ENCODE results near the gene SDK2.

SDK2 gene

GRCh38 chr17:73380439-73381106 is 263.7 kb downstream of the SDK2 start:
- no peak for DNase-seq

GRCh38 chr17:73379826-73380225 is 264.4 kb downstream of the SDK2 start:
- DNase-seq, result peak; percentile 46

- DNase-seq, result no peak
Measured at GRCh38 chr17:73378974-73379470, 265.2 kb downstream of the SDK2 start.

GRCh38 chr17:73376636-73377035 is 267.6 kb downstream of the SDK2 start:
- no peak for DNase-seq

- DNase-seq, result no peak
Measured at GRCh38 chr17:73376152-73376551, 268.1 kb downstream of the SDK2 start.

GRCh38 chr17:73371836-73372235 is 272.4 kb downstream of the SDK2 start:
- no peak for DNase-seq

GRCh38 chr17:73371285-73371684 is 273.0 kb downstream of the SDK2 start:
- DNase-seq, result no peak

- DNase-seq, result peak; percentile 88
Measured at GRCh38 chr17:73369817-73370490, 274.3 kb downstream of the SDK2 start.

GRCh38 chr17:73369111-73369521 is 275.1 kb downstream of the SDK2 start:
- DNase-seq, result no peak

GRCh38 chr17:73368085-73368631 is 276.1 kb downstream of the SDK2 start:
- DNase-seq, result no peak

GRCh38 chr17:73365906-73366623 is 278.2 kb downstream of the SDK2 start:
- peak; percentile 32 for DNase-seq

- DNase-seq, result peak; percentile 26
Measured at GRCh38 chr17:73365301-73365874, 278.9 kb downstream of the SDK2 start.

GRCh38 chr17:73364155-73364522 is 280.1 kb downstream of the SDK2 start:
- no peak for DNase-seq

- DNase-seq, result no peak
Measured at GRCh38 chr17:73363442-73364154, 280.6 kb downstream of the SDK2 start.

- no peak for DNase-seq
Measured at GRCh38 chr17:73362697-73363096, 281.5 kb downstream of the SDK2 start.

GRCh38 chr17:73360961-73361761 is 283.1 kb downstream of the SDK2 start:
- no peak for DNase-seq

- DNase-seq, result peak; percentile 35
Measured at GRCh38 chr17:73359987-73360410, 284.2 kb downstream of the SDK2 start.

- no peak for DNase-seq
Measured at GRCh38 chr17:73359352-73359751, 284.9 kb downstream of the SDK2 start.

- no peak for DNase-seq
Measured at GRCh38 chr17:73358668-73359067, 285.6 kb downstream of the SDK2 start.

GRCh38 chr17:73357981-73358380 is 286.3 kb downstream of the SDK2 start:
- DNase-seq, result no peak

GRCh38 chr17:73357318-73357717 is 286.9 kb downstream of the SDK2 start:
- DNase-seq, result peak; percentile 24

Measured in midbrain (tissue), 1 donor.